ENCODE data around the gene RFC4.

GRCh38 chr3:186810336-186810996 is 4.2 kb upstream of the RFC4 start:
- TF ChIP-seq EZH2 (IDR thresholded peaks at IDR 0.05; ENCODE audit: insufficient read depth, low read length) (no peak), CTCF (IDR thresholded peaks at IDR 0.05; ENCODE audit: insufficient read depth, low read depth, low read length) (no peak)

All from astrocyte (in vitro differentiated cells and primary cell).